Measurements from ENCODE around the gene COX20.
A peak's percentile ranks its signal among the peaks of the same experiment; 100 is the strongest.

Gene COX20

DNA sequence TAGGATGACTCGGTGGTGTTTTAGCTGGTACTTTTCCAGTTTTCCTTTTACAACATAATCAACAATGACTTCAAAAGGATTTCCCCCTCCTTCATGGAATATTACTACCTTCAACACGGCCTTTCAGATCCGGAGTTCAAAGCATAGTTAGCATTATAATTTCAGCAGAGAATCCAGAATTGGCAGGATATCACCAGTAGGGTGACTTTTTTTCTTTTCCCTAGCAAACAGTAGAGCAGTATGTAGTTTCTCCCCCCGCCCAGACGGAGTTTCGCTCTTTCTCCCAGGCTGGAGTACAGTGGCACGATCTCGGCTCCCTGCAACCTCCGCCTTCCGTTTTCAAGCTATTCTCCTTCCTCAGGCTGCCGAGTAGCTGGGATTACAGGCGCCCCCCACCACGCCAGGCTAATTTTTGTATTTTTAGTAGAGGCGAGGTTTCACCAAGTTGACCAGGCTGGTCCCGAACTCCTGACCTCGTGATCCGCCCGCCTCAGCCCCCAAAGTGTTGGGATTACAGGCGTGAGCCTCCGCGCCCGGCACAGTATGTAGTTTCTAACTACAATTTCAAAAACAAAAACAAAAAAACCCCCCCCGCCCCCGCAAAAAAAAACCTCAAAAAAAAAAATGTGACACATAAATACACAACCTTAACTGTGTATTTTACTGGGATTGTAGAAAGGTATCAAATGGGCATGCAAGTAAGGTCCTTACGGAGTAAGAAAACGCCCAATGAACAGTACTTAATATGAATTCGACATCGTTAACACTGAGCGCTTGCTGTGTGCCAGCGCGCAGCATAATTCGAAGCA is 1.5 kb upstream of the COX20 start:
- DNase-seq (ENCODE audit: low spot score in 2 of 2), result peak; percentile 17 to 29
- H3K36me3 Mint-ChIP-seq (ENCODE audit: insufficient read depth), result peaks cover 31% of the 10 kb centered on the region
- peaks cover 5% of the 10 kb centered on the region for H3K9me3 Mint-ChIP-seq
- ATAC-seq (replicated peaks; ENCODE audit: extremely low read depth, poor library complexity, severe bottlenecking), result peak; percentile 45
- peak overlapping the region; percentile 98 for H3K27ac Mint-ChIP-seq (ENCODE audit: low read depth)
- peaks cover 45% of the 10 kb centered on the region for H3K4me1 Mint-ChIP-seq
- peak overlapping the region; percentile 92 for H3K4me3 Mint-ChIP-seq
- H3K27me3 Mint-ChIP-seq, result no peaks in the 10 kb centered on the region

DNA sequence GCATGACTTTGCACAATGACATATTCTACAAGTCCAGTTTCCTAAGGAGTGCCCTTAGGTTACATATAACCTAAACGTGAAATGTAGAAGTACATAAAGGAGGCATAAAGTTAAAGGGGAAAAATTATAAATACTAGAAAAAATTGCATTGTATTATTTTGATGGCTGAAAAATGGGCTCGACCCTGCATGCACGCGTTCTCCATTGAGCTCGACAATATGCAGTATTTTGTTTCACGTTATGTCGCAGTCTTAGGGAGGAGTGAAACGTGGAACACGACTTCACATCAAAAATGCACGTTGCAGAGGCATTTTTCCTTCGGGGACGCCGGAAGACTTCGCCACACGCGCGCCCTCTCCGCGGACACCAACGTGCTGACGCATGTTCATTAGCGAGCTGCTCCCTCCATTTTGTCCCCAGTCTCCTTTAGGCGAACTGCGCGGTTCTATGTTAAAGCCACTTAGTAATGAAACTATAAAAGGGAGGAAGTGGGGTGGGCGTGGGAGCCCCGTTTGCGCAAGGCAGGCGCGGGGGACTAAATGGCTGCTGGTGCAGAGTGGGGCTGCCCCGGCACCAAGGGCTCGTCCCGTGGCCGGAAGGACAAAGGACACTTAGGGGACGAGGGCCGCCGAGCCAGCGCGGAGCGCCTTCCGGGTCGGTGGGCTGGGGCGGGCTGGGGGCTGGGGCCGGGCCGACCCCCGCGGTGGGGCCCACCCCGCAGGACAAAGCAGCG is 749 bp upstream of the COX20 start:
- Mint-ChIP-seq H3K27me3 (no peaks in the 10 kb centered on the region), H3K27ac (ENCODE audit: low read depth) (peak overlapping the region; percentile 98), H3K36me3 (ENCODE audit: insufficient read depth) (peaks cover 32% of the 10 kb centered on the region), H3K9me3 (peaks cover 5% of the 10 kb centered on the region), H3K4me3 (peak overlapping the region; percentile 92), H3K4me1 (peaks cover 50% of the 10 kb centered on the region)
- ATAC-seq (replicated peaks; ENCODE audit: extremely low read depth, poor library complexity, severe bottlenecking) (peak; percentile 79), DNase-seq (ENCODE audit: low spot score in 2 of 2) (peak; percentile 85 to 90)

DNA sequence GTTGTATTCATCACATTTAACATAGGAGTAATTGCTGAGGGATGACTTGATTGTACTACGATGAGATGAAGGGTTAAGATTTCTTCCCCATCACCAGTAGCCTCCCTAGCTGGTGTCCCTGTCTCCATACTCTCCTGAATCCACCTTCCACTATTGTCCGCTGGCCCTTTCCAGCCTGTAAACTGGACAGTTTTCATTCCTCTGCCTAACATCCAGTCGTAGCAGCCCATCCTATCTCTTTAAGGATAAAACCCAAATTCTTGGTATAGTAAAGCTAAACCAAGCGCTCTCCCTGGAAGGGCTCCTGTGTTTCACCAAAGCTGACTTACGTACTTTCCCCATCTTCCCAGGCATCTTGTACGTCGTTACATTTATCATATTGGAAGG is 670 bp downstream of the COX20 start:
- Mint-ChIP-seq H3K9me3 (peaks cover 5% of the 10 kb centered on the region), H3K36me3 (ENCODE audit: insufficient read depth) (peaks cover 32% of the 10 kb centered on the region), H3K27me3 (no peaks in the 10 kb centered on the region), H3K27ac (ENCODE audit: low read depth) (peak overlapping the region; percentile 98), H3K4me1 (peaks cover 64% of the 10 kb centered on the region), H3K4me3 (peak overlapping the region; percentile 92)
- DNase-seq (ENCODE audit: low spot score in 2 of 2), result no peak
- ATAC-seq (replicated peaks; ENCODE audit: extremely low read depth, poor library complexity, severe bottlenecking), result no peak

- H3K27me3 Mint-ChIP-seq, result no peaks in the 10 kb centered on the region
- no peak for ATAC-seq (replicated peaks; ENCODE audit: extremely low read depth, poor library complexity, severe bottlenecking)
- H3K36me3 Mint-ChIP-seq (ENCODE audit: insufficient read depth), result peaks cover 34% of the 10 kb centered on the region
- H3K27ac Mint-ChIP-seq (ENCODE audit: low read depth), result peak overlapping the region; percentile 98
- H3K9me3 Mint-ChIP-seq, result peaks cover 5% of the 10 kb centered on the region
- DNase-seq (ENCODE audit: low spot score in 2 of 2), result no peak
- H3K4me3 Mint-ChIP-seq, result peak overlapping the region; percentile 92
- H3K4me1 Mint-ChIP-seq, result peaks cover 65% of the 10 kb centered on the region
Observed at GRCh38 chr1:244836584-244836983, 1.1 kb downstream of the COX20 start.

- Mint-ChIP-seq H3K36me3 (ENCODE audit: insufficient read depth) (peaks cover 43% of the 10 kb centered on the region), H3K4me3 (no peak overlapping the region), H3K4me1 (peaks cover 65% of the 10 kb centered on the region), H3K27me3 (no peaks in the 10 kb centered on the region), H3K27ac (ENCODE audit: low read depth) (peak overlapping the region; percentile 40), H3K9me3 (peaks cover 5% of the 10 kb centered on the region)
- DNase-seq (ENCODE audit: low spot score in 2 of 2) (no peak), ATAC-seq (replicated peaks; ENCODE audit: extremely low read depth, poor library complexity, severe bottlenecking) (no peak)
Observed at GRCh38 chr1:244837597-244838258, 2.3 kb downstream of the COX20 start.

DNA sequence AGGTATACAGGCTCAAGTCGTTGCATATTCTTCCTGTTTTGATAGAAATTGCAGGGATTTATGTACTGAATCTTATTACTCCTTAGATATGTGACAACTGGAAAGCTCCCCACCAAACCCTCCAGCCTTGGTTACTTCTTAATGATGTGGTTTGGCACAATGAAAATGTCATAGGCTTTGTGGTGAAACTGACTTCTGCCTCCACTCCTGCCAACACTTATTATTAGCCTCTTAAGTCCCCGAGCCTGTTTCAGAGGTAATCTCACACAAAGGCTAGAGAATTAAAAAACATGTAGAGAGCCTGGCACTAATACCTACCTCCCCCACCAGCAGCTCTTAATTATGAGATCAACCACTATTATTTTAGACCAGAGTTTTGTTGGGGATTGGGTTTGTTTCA is 4.2 kb downstream of the COX20 start:
- ATAC-seq (replicated peaks; ENCODE audit: extremely low read depth, poor library complexity, severe bottlenecking), result no peak
- H3K27me3 Mint-ChIP-seq, result no peaks in the 10 kb centered on the region
- H3K4me3 Mint-ChIP-seq, result no peak overlapping the region
- peaks cover 5% of the 10 kb centered on the region for H3K9me3 Mint-ChIP-seq
- DNase-seq (ENCODE audit: low spot score in 2 of 2), result no peak
- H3K27ac Mint-ChIP-seq (ENCODE audit: low read depth), result peak overlapping the region; percentile 40
- H3K4me1 Mint-ChIP-seq, result peaks cover 52% of the 10 kb centered on the region
- peaks cover 47% of the 10 kb centered on the region for H3K36me3 Mint-ChIP-seq (ENCODE audit: insufficient read depth)

GRCh38 chr1:244840219-244840794 is 4.8 kb downstream of the COX20 start:
- Mint-ChIP-seq H3K9me3 (peaks cover 5% of the 10 kb centered on the region), H3K27me3 (no peaks in the 10 kb centered on the region), H3K36me3 (ENCODE audit: insufficient read depth) (peaks cover 47% of the 10 kb centered on the region), H3K4me1 (peaks cover 55% of the 10 kb centered on the region), H3K27ac (ENCODE audit: low read depth) (peak overlapping the region; percentile 40), H3K4me3 (no peak overlapping the region)
- DNase-seq (ENCODE audit: low spot score in 2 of 2) (no peak), ATAC-seq (replicated peaks; ENCODE audit: extremely low read depth, poor library complexity, severe bottlenecking) (no peak)

GRCh38 chr1:244841273-244841927 is 5.9 kb downstream of the COX20 start:
- peaks cover 56% of the 10 kb centered on the region for H3K4me1 Mint-ChIP-seq
- H3K36me3 Mint-ChIP-seq (ENCODE audit: insufficient read depth), result peaks cover 48% of the 10 kb centered on the region
- H3K4me3 Mint-ChIP-seq, result no peak overlapping the region
- H3K9me3 Mint-ChIP-seq, result peaks cover 5% of the 10 kb centered on the region
- DNase-seq (ENCODE audit: low spot score in 2 of 2) (no peak), ATAC-seq (replicated peaks; ENCODE audit: extremely low read depth, poor library complexity, severe bottlenecking) (no peak)
- no peak overlapping the region for H3K27ac Mint-ChIP-seq (ENCODE audit: low read depth)
- no peaks in the 10 kb centered on the region for H3K27me3 Mint-ChIP-seq

DNA sequence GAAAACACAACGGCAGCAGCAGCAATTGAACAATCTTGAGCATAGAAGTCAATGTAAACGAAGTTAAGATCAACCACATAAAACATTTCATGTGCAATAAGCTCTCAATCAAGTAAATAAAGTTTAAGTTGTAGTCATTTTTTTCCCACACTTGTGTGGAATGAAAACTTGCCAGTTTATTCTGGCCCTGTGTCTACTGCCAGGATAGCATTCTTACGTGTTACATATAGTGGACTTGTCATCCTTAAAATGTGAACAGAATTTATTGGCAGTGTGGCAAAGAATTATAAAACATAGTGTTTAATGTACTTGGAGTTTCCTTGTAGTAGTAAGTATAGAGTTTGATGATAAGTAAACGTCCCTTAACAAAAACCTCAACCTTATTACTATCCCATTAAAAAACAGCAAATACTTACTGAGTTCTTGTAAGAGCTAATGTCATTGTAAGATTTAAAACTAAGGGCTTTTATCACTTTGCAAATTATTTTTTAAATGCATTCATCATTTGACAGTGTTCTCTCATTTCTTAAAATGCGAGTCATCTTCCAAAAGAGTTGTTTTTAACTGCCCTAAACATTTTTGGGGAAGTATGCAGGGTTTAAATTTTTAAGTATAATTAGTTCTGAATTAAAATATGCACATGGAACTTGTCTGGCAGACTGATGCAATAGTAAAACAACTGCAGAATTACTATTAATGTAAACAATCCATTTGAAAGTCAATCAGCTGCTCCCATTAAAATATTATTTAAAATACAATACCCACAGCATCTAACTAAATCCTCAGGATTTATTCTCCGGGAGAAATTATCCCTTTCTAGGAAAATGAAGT is 7.9 kb downstream of the COX20 start:
- peaks cover 60% of the 10 kb centered on the region for H3K36me3 Mint-ChIP-seq (ENCODE audit: insufficient read depth)
- no peak for DNase-seq (ENCODE audit: low spot score in 2 of 2)
- H3K27me3 Mint-ChIP-seq, result no peaks in the 10 kb centered on the region
- no peak overlapping the region for H3K4me3 Mint-ChIP-seq
- H3K4me1 Mint-ChIP-seq, result peaks cover 46% of the 10 kb centered on the region
- peaks cover 3% of the 10 kb centered on the region for H3K9me3 Mint-ChIP-seq
- no peak overlapping the region for H3K27ac Mint-ChIP-seq (ENCODE audit: low read depth)
- no peak for ATAC-seq (replicated peaks; ENCODE audit: extremely low read depth, poor library complexity, severe bottlenecking)

GRCh38 chr1:244844155-244845121 is 9.0 kb downstream of the COX20 start:
- Mint-ChIP-seq H3K27ac (ENCODE audit: low read depth) (peak overlapping the region; percentile 49), H3K4me1 (peaks cover 47% of the 10 kb centered on the region), H3K9me3 (no peaks in the 10 kb centered on the region), H3K36me3 (ENCODE audit: insufficient read depth) (peaks cover 66% of the 10 kb centered on the region), H3K27me3 (no peaks in the 10 kb centered on the region), H3K4me3 (no peak overlapping the region)
- ATAC-seq (replicated peaks; ENCODE audit: extremely low read depth, poor library complexity, severe bottlenecking) (no peak), DNase-seq (ENCODE audit: low spot score in 2 of 2) (no peak)

DNA sequence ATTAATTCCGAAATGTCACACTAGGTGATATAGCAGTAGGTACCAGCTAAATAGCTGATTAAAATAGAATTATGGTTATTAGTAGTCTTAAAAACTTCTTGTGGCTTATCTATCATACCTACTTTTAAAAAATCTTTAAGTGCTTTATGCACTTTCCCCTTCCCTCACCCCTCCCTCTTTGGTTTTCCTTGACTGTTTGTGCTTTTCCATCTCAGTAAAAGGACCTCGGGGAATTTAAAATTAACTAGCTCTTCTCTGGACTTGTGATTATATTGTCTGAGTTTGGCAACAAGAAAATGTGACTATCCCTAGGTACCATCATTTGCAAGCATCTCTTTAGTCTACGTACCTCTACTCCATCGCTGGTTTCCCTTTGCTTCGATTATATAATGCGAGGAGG is 11.2 kb downstream of the COX20 start:
- H3K4me3 Mint-ChIP-seq, result no peak overlapping the region
- no peak for DNase-seq (ENCODE audit: low spot score in 2 of 2)
- no peaks in the 10 kb centered on the region for H3K27me3 Mint-ChIP-seq
- H3K4me1 Mint-ChIP-seq, result peaks cover 38% of the 10 kb centered on the region
- no peaks in the 10 kb centered on the region for H3K9me3 Mint-ChIP-seq
- no peak for ATAC-seq (replicated peaks; ENCODE audit: extremely low read depth, poor library complexity, severe bottlenecking)
- no peak overlapping the region for H3K27ac Mint-ChIP-seq (ENCODE audit: low read depth)
- peaks cover 70% of the 10 kb centered on the region for H3K36me3 Mint-ChIP-seq (ENCODE audit: insufficient read depth)

Measured in central memory CD8-positive, alpha-beta T cell (primary cell).